COLO668 (cell line): ENCODE results near the gene DCLRE1B.
"Not testable (repeated sequence)": the region's sequence is repeated elsewhere in the genome, so short reads cannot be mapped to it uniquely, and the experiment has no call there.

Source experiments
- DNase-seq: peaks from one replicate; lab custom pipeline; 2025; ENCODE audit not compliant: unreplicated experiment; lab: John Stamatoyannopoulos, UW

The DCLRE1B gene

GRCh38 chr1:113946112-113946511 lies 41.0 kb downstream of the DCLRE1B start:
- DNase-seq = no peak

GRCh38 chr1:113946678-113947387 lies 41.7 kb downstream of the DCLRE1B start:
- no peak for DNase-seq

- no peak for DNase-seq
Observed at GRCh38 chr1:113947388-113948107, 42.4 kb downstream of the DCLRE1B start.

GRCh38 chr1:113948151-113948550 lies 43.0 kb downstream of the DCLRE1B start:
- DNase-seq = not testable (repeated sequence)

GRCh38 chr1:113949007-113949406 lies 43.9 kb downstream of the DCLRE1B start:
- DNase-seq = no peak

GRCh38 chr1:113950908-113951307 lies 45.8 kb downstream of the DCLRE1B start:
- DNase-seq = no peak

GRCh38 chr1:113951719-113952118 lies 46.6 kb downstream of the DCLRE1B start:
- no peak for DNase-seq

GRCh38 chr1:113957984-113958383 lies 52.9 kb downstream of the DCLRE1B start:
- DNase-seq = no peak

- DNase-seq = no peak
Observed at GRCh38 chr1:113958691-113959090, 53.6 kb downstream of the DCLRE1B start.

- no peak for DNase-seq
Observed at GRCh38 chr1:113963281-113963906, 58.3 kb downstream of the DCLRE1B start.
